Measurements from ENCODE around the gene RNF6. TPM values are rescaled to one million over a fixed set of nuclear protein-coding genes. Genes with fewer than 3 reads are reported as not detected.

Gene RNF6
- total RNA-seq, 1 donor, result 57.4 TPM

DNA sequence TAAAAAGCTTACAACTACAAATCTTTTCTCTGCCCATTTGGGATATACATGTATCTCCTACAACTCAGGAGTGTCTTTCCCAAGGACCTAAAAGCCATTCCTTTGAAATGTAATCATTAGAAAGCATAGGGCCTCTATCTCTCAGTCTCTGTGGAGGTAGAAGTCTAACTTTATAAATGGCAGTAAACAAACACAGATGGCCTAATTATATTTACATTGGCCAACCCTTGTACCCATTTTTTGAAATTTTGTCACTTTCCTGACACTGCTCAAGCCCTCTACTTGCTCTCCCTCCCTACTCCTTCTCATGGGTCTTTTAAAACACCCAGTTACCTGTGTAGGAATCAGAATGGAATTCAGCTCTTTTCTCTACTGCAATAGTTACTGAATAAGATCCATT, 24.8 kb downstream of the RNF6 start:
- H3K4me3 ChIP-seq (ENCODE audit: low read depth, low read length), result no peak overlapping the region
- TF ChIP-seq, protein P1, sequence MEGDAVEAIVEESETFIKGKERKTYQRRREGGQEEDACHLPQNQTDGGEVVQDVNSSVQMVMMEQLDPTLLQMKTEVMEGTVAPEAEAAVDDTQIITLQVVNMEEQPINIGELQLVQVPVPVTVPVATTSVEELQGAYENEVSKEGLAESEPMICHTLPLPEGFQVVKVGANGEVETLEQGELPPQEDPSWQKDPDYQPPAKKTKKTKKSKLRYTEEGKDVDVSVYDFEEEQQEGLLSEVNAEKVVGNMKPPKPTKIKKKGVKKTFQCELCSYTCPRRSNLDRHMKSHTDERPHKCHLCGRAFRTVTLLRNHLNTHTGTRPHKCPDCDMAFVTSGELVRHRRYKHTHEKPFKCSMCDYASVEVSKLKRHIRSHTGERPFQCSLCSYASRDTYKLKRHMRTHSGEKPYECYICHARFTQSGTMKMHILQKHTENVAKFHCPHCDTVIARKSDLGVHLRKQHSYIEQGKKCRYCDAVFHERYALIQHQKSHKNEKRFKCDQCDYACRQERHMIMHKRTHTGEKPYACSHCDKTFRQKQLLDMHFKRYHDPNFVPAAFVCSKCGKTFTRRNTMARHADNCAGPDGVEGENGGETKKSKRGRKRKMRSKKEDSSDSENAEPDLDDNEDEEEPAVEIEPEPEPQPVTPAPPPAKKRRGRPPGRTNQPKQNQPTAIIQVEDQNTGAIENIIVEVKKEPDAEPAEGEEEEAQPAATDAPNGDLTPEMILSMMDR (IDR thresholded peaks at IDR 0.05; ENCODE audit: insufficient read depth, low read depth, low read length), result no peak
- no peak for DNase-seq (ENCODE audit: low read depth)

- no peak for DNase-seq (ENCODE audit: low read depth)
- TF ChIP-seq, protein P1 (IDR thresholded peaks at IDR 0.05; ENCODE audit: insufficient read depth, low read depth, low read length), result no peak
- H3K4me3 ChIP-seq (ENCODE audit: low read depth, low read length), result peak overlapping the region; percentile 55
Measured at GRCh38 chr13:26186995-26187394, 35.1 kb downstream of the RNF6 start.

DNA sequence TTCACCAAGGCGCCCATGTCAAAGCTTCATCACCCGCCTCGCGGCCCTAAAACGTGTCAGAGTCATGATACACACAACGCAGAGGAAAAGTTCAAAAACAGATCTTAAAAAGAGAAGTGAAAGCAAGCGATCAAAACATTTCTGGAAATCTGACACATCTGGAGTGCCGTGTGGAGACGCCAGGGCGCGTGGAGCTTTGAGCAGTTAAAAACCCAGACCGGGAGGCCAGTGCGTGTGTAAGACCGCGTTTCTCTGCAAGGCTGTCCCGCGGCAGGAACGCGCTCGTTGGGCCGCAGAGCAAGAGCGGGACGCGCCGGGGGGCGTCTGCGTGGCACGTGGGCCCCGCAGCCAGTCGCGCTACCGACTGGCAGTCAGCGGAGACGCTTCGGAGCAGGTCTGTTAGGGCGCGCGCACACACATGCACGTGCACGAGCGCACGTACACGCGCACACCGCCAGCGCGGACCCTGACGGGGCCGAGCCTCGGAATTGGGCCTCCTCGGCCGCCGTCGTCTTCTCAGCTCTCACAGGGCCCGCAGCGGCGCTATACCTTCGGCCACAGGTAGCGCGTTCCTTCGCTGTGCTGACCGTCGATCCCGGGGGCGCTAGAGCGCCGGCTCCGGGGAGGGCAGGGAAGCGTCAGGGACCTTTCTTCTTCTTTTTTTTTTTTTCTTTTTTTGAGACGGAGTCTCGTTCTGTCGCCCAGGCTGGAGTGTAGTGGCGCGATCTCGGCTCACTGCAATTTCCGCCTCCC, 35.8 kb downstream of the RNF6 start:
- DNase-seq (ENCODE audit: low read depth), result peak; percentile 89
- TF ChIP-seq, protein P1 (IDR thresholded peaks at IDR 0.05; ENCODE audit: insufficient read depth, low read depth, low read length), result peak; percentile 23

GRCh38 chr13:26185720-26186117, 36.4 kb downstream of the RNF6 start:
- TF ChIP-seq, protein P1 (IDR thresholded peaks at IDR 0.05; ENCODE audit: insufficient read depth, low read depth, low read length), result no peak
- no peak for DNase-seq (ENCODE audit: low read depth)
- H3K4me3 ChIP-seq (ENCODE audit: low read depth, low read length), result peak overlapping the region; percentile 66

More for the DNA sequence above, 35.8 kb downstream of the RNF6 start:
- H3K4me3 ChIP-seq (ENCODE audit: low read depth, low read length), result peak overlapping the region; percentile 66

DNA sequence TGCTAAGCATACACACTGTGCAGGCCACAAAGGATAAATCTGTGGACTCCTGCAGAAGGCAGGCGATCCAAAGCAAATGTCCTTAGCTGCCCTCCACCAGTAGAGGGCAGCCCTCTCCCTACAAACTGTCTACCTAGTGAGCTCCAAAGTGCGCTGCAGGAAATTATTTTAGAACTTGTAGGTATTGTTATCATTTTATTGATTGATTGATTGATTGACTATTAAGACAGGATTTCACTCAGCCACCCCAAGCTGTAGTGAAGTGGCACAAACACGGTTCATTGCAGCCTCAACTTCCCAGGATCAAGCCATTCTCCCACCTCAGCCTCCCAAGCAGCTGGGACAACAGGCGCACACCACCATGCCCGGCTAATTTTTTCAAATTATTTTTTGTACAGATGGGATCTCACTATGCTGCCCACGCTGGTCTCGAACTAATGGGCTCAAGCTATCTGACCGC, 37.3 kb downstream of the RNF6 start:
- TF ChIP-seq, protein P1 (IDR thresholded peaks at IDR 0.05; ENCODE audit: insufficient read depth, low read depth, low read length), result peak; percentile 87
- DNase-seq (ENCODE audit: low read depth), result peak; percentile 76

DNA sequence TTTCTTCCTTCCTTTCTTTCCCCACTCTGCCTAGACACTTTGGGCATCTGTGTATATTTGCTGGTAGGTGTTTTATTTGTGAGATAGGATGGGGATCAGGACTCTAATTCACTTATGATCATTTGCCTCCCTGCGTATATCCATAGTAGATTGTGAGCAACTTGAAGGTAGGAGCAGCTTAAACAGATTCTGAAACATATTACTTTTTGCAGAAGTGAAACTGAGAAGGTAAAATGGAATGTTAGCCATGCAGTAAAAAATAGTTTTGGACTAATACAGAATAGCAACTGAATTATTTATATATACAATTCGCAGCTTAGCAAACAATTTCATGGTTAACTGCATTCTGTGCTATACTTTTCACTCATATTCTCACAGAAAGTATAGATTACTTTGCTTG, 38.7 kb downstream of the RNF6 start:
- TF ChIP-seq, protein P1 (IDR thresholded peaks at IDR 0.05; ENCODE audit: insufficient read depth, low read depth, low read length), result no peak
- DNase-seq (ENCODE audit: low read depth), result no peak
- no peak overlapping the region for H3K4me3 ChIP-seq (ENCODE audit: low read depth, low read length)

More for the DNA sequence above, 37.3 kb downstream of the RNF6 start:
- H3K4me3 ChIP-seq (ENCODE audit: low read depth, low read length), result no peak overlapping the region

Data from fibroblast of villous mesenchyme (primary cell).